Stimulated activated CD4-positive, alpha-beta T cell treated with anti-CD3 and anti-CD28 coated beads, Interleukin-2, amount 100 ng/mL, for 48 hours (primary cell): Measurements from ENCODE around the gene HOXA5.

Source experiments
- DNase-seq, 2 donors: peaks; one replicate each; pipeline ENCODE4 v3.0.0-alpha.2; 2020

Gene HOXA5

DNA sequence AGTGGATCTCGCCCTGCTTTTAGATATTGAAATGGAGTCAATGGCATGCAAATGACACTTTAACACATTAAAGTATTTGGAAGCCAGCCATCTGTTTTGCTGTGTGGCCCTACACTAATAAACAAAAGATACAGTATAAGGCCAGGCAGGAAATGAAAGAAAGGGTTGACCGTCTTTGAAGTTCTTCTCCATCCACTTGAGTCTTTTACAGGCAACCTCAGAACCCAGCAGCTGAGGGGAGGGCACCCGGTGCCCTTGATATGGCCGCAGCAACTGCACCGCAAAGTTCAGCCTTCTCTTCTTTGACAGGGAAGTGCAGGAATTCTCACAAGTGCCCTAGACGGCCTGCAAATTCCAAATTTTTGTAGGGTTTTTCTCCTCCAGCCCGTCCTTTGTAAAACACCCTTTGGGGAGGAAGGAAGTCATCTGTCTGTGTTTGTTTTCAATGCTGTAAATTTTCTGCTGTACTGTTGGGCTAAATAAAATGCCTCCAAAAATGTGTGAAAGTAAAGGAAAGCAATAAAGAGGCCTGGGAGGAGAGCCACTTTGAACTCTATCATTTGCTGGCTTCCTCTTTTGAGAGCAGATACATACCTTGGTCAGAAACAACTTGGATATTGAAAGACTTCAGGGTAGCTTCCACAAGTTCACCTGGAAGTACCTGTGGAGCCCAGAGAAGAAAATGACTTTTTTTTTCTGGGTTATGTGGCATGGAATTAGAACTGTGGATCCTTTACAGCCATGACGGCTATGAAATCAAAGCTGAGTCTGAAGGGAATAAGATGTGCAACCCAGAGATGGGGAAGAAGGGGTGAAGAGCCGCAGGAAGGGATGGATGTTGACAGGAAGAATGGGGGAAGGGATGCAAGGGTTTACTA lies 51.3 kb downstream of the HOXA5 start:
- no peak for DNase-seq

DNA sequence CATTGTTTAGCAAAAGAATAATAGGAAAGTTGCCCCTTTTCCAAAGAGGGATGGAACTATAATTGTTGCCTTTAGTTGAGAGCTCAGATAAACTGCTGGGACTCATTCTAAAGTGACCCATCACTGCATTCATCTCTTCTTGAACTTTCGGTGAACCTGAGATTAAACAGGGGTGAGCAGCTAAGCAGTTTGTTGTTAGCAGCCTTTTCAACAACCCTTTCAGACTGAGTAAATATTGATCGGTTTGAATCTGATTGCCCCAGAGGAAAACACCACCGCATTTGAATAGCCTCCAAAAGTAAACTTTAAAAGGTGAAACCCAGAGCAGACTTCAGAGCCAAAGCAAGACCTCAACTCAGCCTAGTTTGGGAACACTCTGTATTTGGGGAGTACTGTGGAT lies 52.4 kb downstream of the HOXA5 start:
- no peak for DNase-seq
